ACC112 (cell line): Measurements from ENCODE around the gene NANOS3.
"Not testable (repeated sequence)": the region's sequence is repeated elsewhere in the genome, so short reads cannot be mapped to it uniquely, and the experiment has no call there.

Experiments used
- H2AFZ ChIP-seq: fragments of 200-600 bp; sonication (generic); one replicate; pipeline ENCODE4 v1.6.0; 2017; ENCODE audit warnings: antibody characterized with exemption, low read length; ENCODE audit not compliant: unreplicated experiment
- H3K27ac ChIP-seq: fragments of 200-600 bp; sonication (generic); 2 replicates; pipeline ENCODE4 v1.5.1; 2014; ENCODE audit warnings: low read depth, mild to moderate bottlenecking, antibody characterized with exemption, low read length, moderate library complexity
- H3K27me3 ChIP-seq: fragments of 200-600 bp; sonication (generic); 2 replicates; pipeline ENCODE4 v1.6.1; 2014; ENCODE audit warnings: mild to moderate bottlenecking, antibody characterized with exemption, low read length, moderate library complexity, mixed read lengths; ENCODE audit not compliant: insufficient read depth
- H3K36me3 ChIP-seq: fragments of 200-600 bp; sonication (generic); 2 replicates; pipeline ENCODE4 v1.6.1; 2016; ENCODE audit warnings: mild to moderate bottlenecking, antibody characterized with exemption, low read length, moderate library complexity, mixed read lengths; ENCODE audit not compliant: insufficient read depth
- H3K4me1 ChIP-seq: fragments of 200-600 bp; sonication (generic); one replicate; pipeline ENCODE4 v1.6.1; 2016; ENCODE audit warnings: low read length, mixed read lengths; ENCODE audit not compliant: insufficient read depth, unreplicated experiment, control insufficient read depth
- H3K4me3 ChIP-seq: fragments of 200-600 bp; sonication (generic); 2 replicates; pipeline ENCODE4 v1.5.1; 2014; ENCODE audit warnings: mild to moderate bottlenecking, low read depth, low read length
- H3K79me2 ChIP-seq: fragments of 200-600 bp; sonication (generic); one replicate; pipeline ENCODE4 v1.6.0; 2016; ENCODE audit warnings: low read length; ENCODE audit not compliant: control insufficient read depth, unreplicated experiment, insufficient read depth

Gene NANOS3

GRCh38 chr19:13852171-13852707, 24.7 kb upstream of the NANOS3 start:
- not testable (repeated sequence) for H3K27me3 ChIP-seq, H3K79me2 ChIP-seq, H3K4me3 ChIP-seq, H2AFZ ChIP-seq, H3K36me3 ChIP-seq
- Histone ChIP-seq H3K27ac (peak overlapping the region; percentile 100), H3K4me1 (peaks cover 32% of the 10 kb centered on the region)

GRCh38 chr19:13856497-13856896, 20.4 kb upstream of the NANOS3 start:
- Histone ChIP-seq H3K27me3 (no peaks in the 10 kb centered on the region), H3K4me3 (no peak overlapping the region), H3K4me1 (peaks cover 16% of the 10 kb centered on the region), H2AFZ (no peak overlapping the region), H3K27ac (no peak overlapping the region), H3K36me3 (no peaks in the 10 kb centered on the region), H3K79me2 (no peaks in the 10 kb centered on the region)

- no peaks in the 10 kb centered on the region for H3K27me3 ChIP-seq
- H2AFZ ChIP-seq: no peak overlapping the region
- no peaks in the 10 kb centered on the region for H3K36me3 ChIP-seq
- no peak overlapping the region for H3K27ac ChIP-seq
- no peak overlapping the region for H3K4me3 ChIP-seq
- peaks cover 6% of the 10 kb centered on the region for H3K4me1 ChIP-seq
- no peaks in the 10 kb centered on the region for H3K79me2 ChIP-seq
Measured at GRCh38 chr19:13859361-13859880, 17.5 kb upstream of the NANOS3 start.

GRCh38 chr19:13860679-13861391, 16.1 kb upstream of the NANOS3 start:
- H3K36me3 ChIP-seq: no peaks in the 10 kb centered on the region
- H3K79me2 ChIP-seq: no peaks in the 10 kb centered on the region
- no peak overlapping the region for H3K4me3 ChIP-seq
- no peak overlapping the region for H2AFZ ChIP-seq
- H3K27me3 ChIP-seq: 0 out of 2 replicates have a peak, but pooled peaks cover 4% of the 10 kb centered on the region
- H3K27ac ChIP-seq: peak overlapping the region; percentile 97; the same call in 1 of the 2 replicates
- peaks cover 6% of the 10 kb centered on the region for H3K4me1 ChIP-seq

- Histone ChIP-seq H3K4me3 (peak overlapping the region; percentile 82), H3K79me2 (no peaks in the 10 kb centered on the region), H3K27ac (peak overlapping the region; percentile 97), H2AFZ (no peak overlapping the region), H3K27me3 (peaks cover 9% of the 10 kb centered on the region; the same call in 1 of the 2 replicates), H3K4me1 (peaks cover 6% of the 10 kb centered on the region), H3K36me3 (no peaks in the 10 kb centered on the region)
Measured at GRCh38 chr19:13861392-13861713, 15.6 kb upstream of the NANOS3 start.

- H3K27me3 ChIP-seq: peaks cover 12% of the 10 kb centered on the region; the same call in 1 of the 2 replicates
- peaks cover 6% of the 10 kb centered on the region for H3K4me1 ChIP-seq
- peak overlapping the region; percentile 97 for H3K27ac ChIP-seq
- H3K36me3 ChIP-seq: no peaks in the 10 kb centered on the region
- peak overlapping the region; percentile 82 for H3K4me3 ChIP-seq
- no peaks in the 10 kb centered on the region for H3K79me2 ChIP-seq
- H2AFZ ChIP-seq: peak overlapping the region; percentile 85
Measured at GRCh38 chr19:13861714-13862531, 15.0 kb upstream of the NANOS3 start.

GRCh38 chr19:13864046-13864666, 12.8 kb upstream of the NANOS3 start:
- Histone ChIP-seq H3K36me3 (no peaks in the 10 kb centered on the region), H3K4me3 (no peak overlapping the region), H2AFZ (no peak overlapping the region), H3K27me3 (peaks cover 12% of the 10 kb centered on the region; the same call in 1 of the 2 replicates), H3K27ac (no peak overlapping the region), H3K79me2 (no peaks in the 10 kb centered on the region), H3K4me1 (peaks cover 6% of the 10 kb centered on the region)

GRCh38 chr19:13864667-13865570, 12.0 kb upstream of the NANOS3 start:
- no peak overlapping the region for H2AFZ ChIP-seq

GRCh38 chr19:13865571-13866462, 11.1 kb upstream of the NANOS3 start:
- peak overlapping the region; percentile 14 for H2AFZ ChIP-seq
- H3K27me3 ChIP-seq: peaks cover 12% of the 10 kb centered on the region; the same call in 1 of the 2 replicates
- peaks cover 6% of the 10 kb centered on the region for H3K4me1 ChIP-seq
- H3K36me3 ChIP-seq: no peaks in the 10 kb centered on the region
- H3K4me3 ChIP-seq: peak overlapping the region; percentile 74
- H3K27ac ChIP-seq: no peak overlapping the region
- no peaks in the 10 kb centered on the region for H3K79me2 ChIP-seq

More at GRCh38 chr19:13864667-13865570, 12.0 kb upstream of the NANOS3 start:
- H3K4me1 ChIP-seq: peaks cover 6% of the 10 kb centered on the region
- H3K27ac ChIP-seq: no peak overlapping the region
- no peaks in the 10 kb centered on the region for H3K36me3 ChIP-seq
- H3K27me3 ChIP-seq: peaks cover 12% of the 10 kb centered on the region; the same call in 1 of the 2 replicates
- no peaks in the 10 kb centered on the region for H3K79me2 ChIP-seq
- peak overlapping the region; percentile 74; the same call in 1 of the 2 replicates for H3K4me3 ChIP-seq
